Gastrocnemius medialis (tissue), 4 donors: ENCODE results near the gene CASP8.

Experiments
- POLR2A ChIP-seq, 2 donors: fragments of 450-650 bp; IDR thresholded peaks; one replicate each; pipeline ENCODE4 v1.6.1; 2017; ENCODE audit warnings: antibody characterized with exemption in 2 of 2, mild to moderate bottlenecking in 2 of 2, moderate library complexity in 2 of 2
- TF ChIP-seq, protein P1 (sequence below), 5 experiments: fragments of 450-650 bp in 3 of 5; fragments of 200-600 bp in 2 of 5; sonication (generic) in 2 of 5; IDR thresholded peaks in 4 of 5; conservative IDR thresholded peaks in 1 of 5; 1 replicate in 4 of 5; 2 replicates in 1 of 5; pipeline ENCODE4 v1.5.1; 2016 to 2019; ENCODE audit warnings: antibody characterized with exemption in 5 of 5, mild to moderate bottlenecking in 3 of 5, moderate library complexity in 3 of 5

DNA sequence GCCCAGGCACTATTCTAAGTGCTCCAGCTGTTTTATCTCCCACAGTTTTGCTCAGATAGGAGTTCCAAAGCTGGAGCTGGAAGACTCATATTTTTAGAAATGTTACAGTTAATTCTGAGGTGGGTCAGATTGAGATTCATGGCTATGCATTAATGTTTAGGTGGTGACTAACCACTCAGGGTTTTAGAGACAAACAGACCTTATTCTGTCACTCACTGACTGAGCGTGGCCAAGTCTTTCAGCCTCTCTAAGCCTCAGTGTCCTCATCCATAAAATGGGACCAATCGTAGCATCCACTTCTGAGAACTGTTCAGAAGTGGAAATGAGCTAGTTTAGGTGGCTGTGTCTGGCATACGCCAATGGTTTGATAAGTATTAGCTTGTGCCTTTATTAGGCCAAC, 4.3 kb upstream of the CASP8 start:
- TF ChIP-seq, protein P1, sequence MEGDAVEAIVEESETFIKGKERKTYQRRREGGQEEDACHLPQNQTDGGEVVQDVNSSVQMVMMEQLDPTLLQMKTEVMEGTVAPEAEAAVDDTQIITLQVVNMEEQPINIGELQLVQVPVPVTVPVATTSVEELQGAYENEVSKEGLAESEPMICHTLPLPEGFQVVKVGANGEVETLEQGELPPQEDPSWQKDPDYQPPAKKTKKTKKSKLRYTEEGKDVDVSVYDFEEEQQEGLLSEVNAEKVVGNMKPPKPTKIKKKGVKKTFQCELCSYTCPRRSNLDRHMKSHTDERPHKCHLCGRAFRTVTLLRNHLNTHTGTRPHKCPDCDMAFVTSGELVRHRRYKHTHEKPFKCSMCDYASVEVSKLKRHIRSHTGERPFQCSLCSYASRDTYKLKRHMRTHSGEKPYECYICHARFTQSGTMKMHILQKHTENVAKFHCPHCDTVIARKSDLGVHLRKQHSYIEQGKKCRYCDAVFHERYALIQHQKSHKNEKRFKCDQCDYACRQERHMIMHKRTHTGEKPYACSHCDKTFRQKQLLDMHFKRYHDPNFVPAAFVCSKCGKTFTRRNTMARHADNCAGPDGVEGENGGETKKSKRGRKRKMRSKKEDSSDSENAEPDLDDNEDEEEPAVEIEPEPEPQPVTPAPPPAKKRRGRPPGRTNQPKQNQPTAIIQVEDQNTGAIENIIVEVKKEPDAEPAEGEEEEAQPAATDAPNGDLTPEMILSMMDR (IDR thresholded peaks at IDR 0.05 in 4 of 5, conservative IDR thresholded peaks at IDR 0.05 in 1 of 5) = no peak
- no peak for TF ChIP-seq POLR2A (IDR thresholded peaks at IDR 0.05)
